ENCODE data around the gene SKI.

- TF ChIP-seq, protein P1, sequence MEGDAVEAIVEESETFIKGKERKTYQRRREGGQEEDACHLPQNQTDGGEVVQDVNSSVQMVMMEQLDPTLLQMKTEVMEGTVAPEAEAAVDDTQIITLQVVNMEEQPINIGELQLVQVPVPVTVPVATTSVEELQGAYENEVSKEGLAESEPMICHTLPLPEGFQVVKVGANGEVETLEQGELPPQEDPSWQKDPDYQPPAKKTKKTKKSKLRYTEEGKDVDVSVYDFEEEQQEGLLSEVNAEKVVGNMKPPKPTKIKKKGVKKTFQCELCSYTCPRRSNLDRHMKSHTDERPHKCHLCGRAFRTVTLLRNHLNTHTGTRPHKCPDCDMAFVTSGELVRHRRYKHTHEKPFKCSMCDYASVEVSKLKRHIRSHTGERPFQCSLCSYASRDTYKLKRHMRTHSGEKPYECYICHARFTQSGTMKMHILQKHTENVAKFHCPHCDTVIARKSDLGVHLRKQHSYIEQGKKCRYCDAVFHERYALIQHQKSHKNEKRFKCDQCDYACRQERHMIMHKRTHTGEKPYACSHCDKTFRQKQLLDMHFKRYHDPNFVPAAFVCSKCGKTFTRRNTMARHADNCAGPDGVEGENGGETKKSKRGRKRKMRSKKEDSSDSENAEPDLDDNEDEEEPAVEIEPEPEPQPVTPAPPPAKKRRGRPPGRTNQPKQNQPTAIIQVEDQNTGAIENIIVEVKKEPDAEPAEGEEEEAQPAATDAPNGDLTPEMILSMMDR (IDR thresholded peaks at IDR 0.05), result no peak
- TF ChIP-seq EP300 (IDR thresholded peaks at IDR 0.05) (no peak), POLR2A (IDR thresholded peaks at IDR 0.05) (no peak), POLR2AphosphoS5 (IDR thresholded peaks at IDR 0.05) (no peak)
These were observed 73.6 kb downstream of the SKI start for GRCh38 chr1:2301607-2302291.
